Astrocyte (in vitro differentiated cells and primary cell): ENCODE results near the gene CELA2A.

Source experiments
- EZH2 ChIP-seq: IDR thresholded peaks from 2 replicates; pipeline ENCODE4 v1.6.1; 2012; ENCODE audit warnings: mild to moderate bottlenecking, low read length, inconsistent platforms; ENCODE audit not compliant: insufficient read depth
- TF ChIP-seq, protein P1 (sequence below): IDR thresholded peaks from 2 replicates; pipeline ENCODE4 v1.5.1; 2011; ENCODE audit warnings: low read depth, mild to moderate bottlenecking, inconsistent platforms, low read length, moderate library complexity; ENCODE audit not compliant: insufficient read depth

DNA sequence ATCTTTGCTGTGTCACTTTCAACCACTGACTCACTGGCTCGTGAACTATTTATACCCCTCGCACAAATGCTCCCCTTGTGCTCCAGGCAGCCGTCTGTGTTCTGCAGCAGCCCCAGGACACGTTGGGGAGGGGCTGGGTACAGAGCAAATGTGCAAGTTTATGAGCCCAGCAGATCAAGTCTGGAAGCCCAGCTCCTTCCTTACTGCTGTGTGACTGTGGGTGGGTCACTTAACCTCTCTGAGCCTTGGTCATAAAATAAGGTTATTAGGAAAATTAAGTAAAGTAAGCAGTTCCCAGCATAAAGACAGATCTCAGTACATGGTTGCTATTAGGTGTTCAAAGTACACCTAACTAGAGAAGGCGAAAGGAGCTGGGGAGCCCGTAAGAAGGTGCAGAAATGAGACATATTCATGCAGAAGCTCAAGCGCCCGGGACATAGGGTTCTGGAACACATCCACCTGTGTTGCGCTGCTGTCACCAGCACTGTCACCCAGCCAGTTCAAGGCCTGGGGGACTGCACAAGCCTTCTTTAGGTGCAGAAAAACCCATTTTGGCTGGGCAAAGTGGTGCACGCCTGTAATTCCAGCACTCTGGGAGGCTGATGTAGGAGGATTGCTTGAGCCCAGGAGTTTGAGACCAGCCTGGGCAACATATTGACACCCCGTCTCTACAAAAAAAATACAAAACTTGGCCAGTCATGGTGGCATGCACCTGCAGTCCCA is 33.0 kb upstream of the CELA2A start:
- TF ChIP-seq, protein P1, sequence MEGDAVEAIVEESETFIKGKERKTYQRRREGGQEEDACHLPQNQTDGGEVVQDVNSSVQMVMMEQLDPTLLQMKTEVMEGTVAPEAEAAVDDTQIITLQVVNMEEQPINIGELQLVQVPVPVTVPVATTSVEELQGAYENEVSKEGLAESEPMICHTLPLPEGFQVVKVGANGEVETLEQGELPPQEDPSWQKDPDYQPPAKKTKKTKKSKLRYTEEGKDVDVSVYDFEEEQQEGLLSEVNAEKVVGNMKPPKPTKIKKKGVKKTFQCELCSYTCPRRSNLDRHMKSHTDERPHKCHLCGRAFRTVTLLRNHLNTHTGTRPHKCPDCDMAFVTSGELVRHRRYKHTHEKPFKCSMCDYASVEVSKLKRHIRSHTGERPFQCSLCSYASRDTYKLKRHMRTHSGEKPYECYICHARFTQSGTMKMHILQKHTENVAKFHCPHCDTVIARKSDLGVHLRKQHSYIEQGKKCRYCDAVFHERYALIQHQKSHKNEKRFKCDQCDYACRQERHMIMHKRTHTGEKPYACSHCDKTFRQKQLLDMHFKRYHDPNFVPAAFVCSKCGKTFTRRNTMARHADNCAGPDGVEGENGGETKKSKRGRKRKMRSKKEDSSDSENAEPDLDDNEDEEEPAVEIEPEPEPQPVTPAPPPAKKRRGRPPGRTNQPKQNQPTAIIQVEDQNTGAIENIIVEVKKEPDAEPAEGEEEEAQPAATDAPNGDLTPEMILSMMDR: no peak
- TF ChIP-seq EZH2: no peak
